GM19372 (cell line): ENCODE measurements around the gene CTIF.
A peak's percentile ranks its signal among the peaks of the same experiment; 100 is the strongest.

Experiments used
- ATAC-seq: cut with Tn5 transposase; IDR thresholded peaks from one replicate; pipeline ENCODE4 v1.9.1; 2021; ENCODE audit warnings: mild to moderate bottlenecking, low read depth, moderate library complexity; ENCODE audit not compliant: unreplicated experiment

Gene CTIF

DNA sequence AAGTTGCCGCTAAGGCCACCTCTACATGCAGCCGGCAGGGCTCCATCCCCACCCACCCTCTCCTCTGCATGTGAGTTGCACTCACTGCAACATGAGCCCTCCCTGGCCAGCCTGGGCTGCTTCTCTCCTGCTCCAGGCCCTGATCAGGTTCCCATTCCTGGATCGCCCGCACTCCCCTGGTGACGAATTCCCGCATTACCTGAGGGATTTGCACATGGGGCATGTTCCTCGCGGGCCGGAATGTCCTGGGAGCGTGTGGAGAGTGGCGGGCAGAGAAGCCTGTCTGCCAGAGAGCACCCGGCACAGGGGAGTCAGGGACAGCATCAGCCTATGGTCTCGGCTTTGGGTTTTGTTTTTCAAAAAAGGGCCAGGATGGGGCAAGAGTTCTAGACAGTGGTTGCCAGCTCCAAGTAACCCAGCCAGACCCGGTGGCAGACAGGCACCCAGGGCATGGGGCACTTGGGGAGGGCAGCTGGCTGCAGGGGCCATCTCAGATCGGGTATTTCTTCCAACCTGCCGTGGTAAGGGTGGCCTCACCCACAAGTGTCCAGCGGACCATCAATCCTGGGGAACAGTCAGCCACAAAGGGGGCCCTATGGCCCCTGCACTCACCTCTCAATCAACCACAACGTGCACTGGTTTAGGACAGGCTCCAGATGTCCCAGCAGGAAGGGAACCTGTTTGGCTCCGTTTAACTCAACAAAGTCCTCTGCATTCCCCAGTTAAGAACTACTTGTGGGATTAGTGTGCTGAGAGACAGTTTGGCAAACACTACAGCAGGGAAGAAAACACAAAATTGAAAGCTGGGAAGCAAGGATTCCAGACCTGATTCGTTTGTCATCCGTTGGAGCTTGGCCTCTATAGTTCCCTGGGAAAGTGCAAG lies 224.2 kb downstream of the CTIF start:
- ATAC-seq = no peak

GRCh38 chr18:48763719-48764100 lies 224.9 kb downstream of the CTIF start:
- ATAC-seq = no peak

- ATAC-seq = no peak
Observed at GRCh38 chr18:48765053-48765452, 226.2 kb downstream of the CTIF start.

DNA sequence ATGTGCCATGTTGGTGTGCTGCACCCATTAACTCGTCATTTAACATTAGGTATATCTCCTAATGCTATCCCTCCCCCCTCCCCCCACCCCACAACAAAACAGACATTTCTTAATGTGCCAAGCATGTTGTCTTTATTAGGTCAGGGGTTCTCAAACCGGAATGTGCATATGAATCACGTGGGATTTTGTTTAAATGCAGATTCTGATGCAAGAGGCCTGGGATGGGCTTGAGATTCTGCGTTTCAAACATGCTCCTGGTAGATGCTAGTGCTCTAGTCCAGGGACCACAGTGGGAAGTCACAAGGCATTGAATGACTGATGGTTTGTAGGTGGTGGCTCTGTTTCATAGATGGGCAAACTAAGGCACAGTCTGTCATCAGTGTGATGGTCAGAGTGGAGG lies 227.2 kb downstream of the CTIF start:
- no peak for ATAC-seq

DNA sequence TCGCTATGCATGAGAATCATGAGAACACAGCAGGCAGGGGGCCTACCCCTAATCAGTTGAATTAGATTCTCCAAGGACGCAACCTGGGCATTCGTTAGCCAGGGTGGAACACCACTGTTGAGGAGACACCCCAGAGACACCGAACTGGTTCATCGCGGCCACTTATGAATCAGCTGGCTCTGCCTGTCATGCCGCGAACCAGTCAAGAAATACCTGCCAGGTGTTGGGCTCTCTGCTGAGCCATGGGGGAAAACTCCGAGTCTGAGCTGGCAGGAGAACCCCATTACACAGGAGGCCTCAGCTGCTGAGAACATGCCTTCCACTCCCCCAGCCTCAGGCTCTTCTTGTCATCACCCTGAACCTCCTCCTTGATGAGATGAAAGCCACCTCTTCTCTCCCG lies 227.7 kb downstream of the CTIF start:
- ATAC-seq = no peak

DNA sequence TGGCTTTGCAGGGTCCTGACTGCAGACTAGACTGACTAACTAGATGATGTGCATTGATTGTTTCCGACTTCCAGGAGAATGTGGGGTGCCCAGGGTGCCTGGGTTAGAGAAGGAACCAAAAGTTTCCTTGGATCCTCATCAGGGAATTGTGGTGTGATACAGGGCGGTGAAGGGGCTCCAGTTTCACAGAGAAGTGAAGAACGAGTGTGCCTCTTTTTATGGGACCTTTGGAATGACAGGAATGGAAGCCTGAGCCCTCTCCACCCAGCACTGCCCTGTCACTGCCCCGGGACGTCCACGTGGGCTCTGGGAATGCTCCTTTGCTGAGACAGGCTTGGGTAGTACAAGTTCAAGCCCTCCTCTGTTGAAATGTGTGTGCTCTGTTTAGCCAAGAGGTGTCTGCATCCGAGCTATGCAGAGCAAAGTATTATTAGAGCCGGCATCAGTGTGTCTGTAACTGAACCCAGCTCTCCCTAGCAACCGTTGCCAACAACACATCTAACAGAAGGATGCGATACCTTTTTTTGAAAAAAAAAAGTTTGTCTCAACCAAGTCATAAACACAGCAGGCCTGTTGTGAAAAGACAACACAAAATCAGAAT lies 228.4 kb downstream of the CTIF start:
- no peak for ATAC-seq

- no peak for ATAC-seq
Observed at GRCh38 chr18:48769006-48769636, 230.3 kb downstream of the CTIF start.

DNA sequence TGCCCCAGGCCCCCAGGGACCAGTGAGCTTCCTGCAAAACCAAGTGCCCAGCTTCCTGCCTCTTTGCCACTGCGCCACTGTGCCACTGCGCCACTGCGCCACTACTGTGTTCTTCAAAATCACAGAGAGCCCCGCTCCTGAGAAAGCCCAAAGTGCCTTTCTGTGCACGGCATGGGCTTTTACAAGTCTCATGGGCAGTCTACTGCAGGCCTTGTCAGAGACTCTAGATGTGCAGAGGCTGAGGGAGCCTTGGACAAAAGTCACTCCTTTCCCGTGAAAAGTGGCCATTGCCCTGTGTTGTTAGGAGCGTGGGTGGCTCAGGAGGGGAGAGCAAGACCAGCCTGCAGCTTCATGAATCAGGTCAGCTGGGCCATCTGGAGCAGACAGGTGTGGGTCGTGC lies 231.4 kb downstream of the CTIF start:
- no peak for ATAC-seq

DNA sequence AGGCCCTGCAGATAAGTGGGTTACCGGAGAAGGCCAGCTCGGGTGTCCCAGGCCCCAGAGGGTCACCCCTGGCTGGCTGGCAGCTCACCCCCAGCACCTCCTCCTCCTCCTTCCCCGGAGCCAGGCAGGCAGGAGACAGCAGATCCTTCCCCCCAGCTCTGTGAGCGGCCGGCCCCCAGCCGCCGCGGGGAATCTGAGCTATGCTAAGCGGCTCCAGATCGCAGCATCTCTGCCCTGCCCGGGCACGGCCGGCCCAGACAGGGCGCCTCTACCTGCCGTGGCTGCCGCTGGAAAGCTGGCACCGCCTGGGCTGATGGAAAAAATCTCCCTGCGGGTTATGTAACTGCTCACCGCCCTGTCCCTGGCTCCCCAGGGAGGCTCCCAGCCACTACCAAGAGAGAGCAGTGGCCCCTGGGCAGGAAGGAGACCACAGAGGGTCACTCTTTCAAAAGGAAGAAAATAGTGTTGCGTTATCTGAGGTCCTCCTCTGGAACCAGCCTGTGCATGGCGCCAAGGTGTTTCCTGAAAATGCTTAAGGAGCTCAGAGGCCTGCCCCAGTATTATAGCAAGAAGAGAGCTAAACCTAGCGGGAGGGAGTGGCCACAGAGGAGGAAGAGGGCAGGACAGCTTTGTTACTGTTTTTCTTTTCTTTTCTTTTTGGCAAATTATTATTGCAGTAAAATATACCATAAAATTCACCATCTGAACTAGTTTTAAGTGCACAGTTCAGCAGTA lies 233.0 kb downstream of the CTIF start:
- ATAC-seq = no peak

GRCh38 chr18:48772457-48772856 lies 233.6 kb downstream of the CTIF start:
- ATAC-seq = no peak

- ATAC-seq = no peak
Observed at GRCh38 chr18:48773821-48774220, 235.0 kb downstream of the CTIF start.

- ATAC-seq = no peak
Observed at GRCh38 chr18:48774941-48775340, 236.1 kb downstream of the CTIF start.

DNA sequence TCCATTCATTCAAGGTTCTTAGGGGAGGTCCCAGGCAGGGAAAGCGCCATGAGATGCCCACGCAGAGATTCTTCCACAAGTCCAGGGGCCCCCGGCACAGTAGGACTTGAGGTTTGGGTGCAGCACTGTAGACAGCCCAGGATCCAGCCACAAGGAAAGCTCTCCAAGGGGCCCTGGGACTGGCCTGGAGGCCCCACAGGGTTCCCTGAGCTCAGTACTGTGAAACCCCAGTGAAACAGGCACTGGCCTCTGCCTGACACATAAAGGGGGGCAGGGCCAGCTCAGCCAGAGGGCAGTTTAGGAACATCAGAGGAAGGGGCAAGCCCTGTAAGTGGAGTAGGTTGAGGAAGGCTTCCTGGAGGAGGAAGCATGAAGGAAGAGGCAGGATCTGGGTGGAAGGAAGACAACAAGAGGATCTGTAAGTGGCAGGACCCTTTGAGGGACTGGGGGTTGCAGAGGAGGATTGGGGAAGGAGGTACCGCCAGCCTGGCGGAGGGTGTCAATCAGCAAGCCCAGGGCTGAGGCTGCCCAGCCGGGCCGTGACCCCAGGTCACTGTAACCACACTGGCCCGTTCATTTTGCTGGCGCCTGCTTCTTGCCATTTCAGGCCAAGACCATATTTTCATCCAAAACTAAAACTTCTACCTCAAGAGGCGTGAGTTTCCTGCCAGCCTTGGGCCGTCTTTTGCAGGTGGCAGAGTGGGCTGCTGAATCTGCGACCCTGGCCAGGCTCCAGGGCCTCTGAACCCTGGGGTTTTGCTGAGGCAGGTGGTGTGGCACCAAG lies 236.7 kb downstream of the CTIF start:
- no peak for ATAC-seq

GRCh38 chr18:48776156-48776555 lies 237.3 kb downstream of the CTIF start:
- ATAC-seq = no peak

- ATAC-seq = no peak
Observed at GRCh38 chr18:48776641-48777025, 237.8 kb downstream of the CTIF start.

GRCh38 chr18:48777026-48777743 lies 238.4 kb downstream of the CTIF start:
- ATAC-seq = peak; percentile 69

- ATAC-seq = no peak
Observed at GRCh38 chr18:48777744-48778116, 238.9 kb downstream of the CTIF start.

DNA sequence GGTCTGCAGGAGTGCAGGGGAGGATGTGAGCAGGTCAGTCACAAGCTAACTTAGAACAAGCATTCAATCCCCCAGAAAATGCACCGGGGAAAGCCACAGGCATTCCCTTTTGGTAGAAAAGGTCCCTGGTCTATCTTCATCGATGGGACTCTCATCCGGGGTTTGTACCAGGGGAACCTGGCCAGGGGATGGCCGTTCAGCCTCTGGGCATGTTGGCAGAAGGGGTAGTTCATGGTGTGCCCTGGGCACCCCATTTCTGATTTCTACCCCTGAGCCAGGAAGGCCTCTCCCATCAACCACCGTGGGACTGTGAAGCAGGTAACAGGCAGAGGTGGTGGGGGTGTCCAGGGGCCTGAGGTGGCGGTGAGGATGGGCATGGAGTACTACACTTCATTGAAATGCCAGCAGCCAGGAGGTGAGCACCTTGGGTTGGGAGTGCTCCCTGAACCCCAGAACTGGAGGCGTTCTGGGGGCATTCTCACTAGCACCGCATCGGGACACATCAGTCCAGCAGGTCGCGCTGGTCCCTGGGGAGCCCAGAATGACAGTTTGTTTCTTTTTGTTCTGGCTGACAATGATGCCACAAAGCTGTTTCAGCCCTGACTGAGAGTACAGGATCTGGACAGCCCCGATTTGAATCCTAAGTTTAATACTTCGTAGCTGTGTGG lies 239.6 kb downstream of the CTIF start:
- ATAC-seq = no peak

- no peak for ATAC-seq
Observed at GRCh38 chr18:48779462-48779861, 240.6 kb downstream of the CTIF start.
